PFSK-1 (cell line): ENCODE data around the gene LRRC70.

ENCODE experiments used
- FOXP2 ChIP-seq: optimal IDR thresholded peaks from 2 replicates; pipeline ENCODE3; 2011; ENCODE audit warnings: borderline replicate concordance, control low read depth, inconsistent platforms; ENCODE audit not compliant: insufficient read depth; ENCODE audit errors: extremely low read length, extremely low read depth
- POLR2AphosphoS5 ChIP-seq: IDR thresholded peaks from 2 replicates; pipeline ENCODE4 v1.6.1; 2012; ENCODE audit warnings: low read depth, mild to moderate bottlenecking, control low read depth, low read length, moderate library complexity
- SIN3A ChIP-seq: IDR thresholded peaks from 2 replicates; pipeline ENCODE4 v1.6.1; 2012; ENCODE audit warnings: mild to moderate bottlenecking, low read length, moderate library complexity, borderline replicate concordance; ENCODE audit not compliant: insufficient read depth
- TAF1 ChIP-seq: IDR thresholded peaks from 2 replicates; pipeline ENCODE4 v1.6.1; 2012; ENCODE audit warnings: low read length, control low read depth, borderline replicate concordance; ENCODE audit not compliant: insufficient read depth
- TF ChIP-seq, protein P1 (sequence below), 2 experiments: IDR thresholded peaks; 2 replicates each; pipeline versions ENCODE4 v1.6.1 to v1.8.0; 2011 to 2012; ENCODE audit warnings: low read depth in 2 of 2, low read length in 2 of 2, control low read depth in 1 of 2, inconsistent platforms in 1 of 2, mild to moderate bottlenecking in 1 of 2, moderate library complexity in 1 of 2; ENCODE audit not compliant: insufficient read depth in 1 of 2

Gene LRRC70

DNA sequence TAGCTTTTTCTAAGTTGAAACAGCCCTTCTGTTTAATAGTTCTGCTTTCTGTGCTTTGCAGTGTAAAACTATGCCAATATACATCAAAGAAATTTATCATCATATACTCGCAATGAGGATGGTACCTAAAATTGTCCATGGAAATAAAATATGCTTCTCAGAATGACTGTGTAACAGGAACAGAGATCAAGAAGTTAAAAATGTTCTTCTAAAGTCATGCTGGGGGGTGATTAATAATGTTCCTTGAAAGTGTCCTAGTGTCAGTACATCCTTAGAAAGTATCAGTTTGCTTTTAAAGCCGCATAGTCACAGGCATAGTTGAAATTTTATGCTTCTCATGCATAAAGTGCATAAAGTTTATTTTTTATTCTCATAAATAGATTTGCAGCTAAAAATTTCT lies 4.0 kb upstream of the LRRC70 start:
- TF ChIP-seq TAF1 (no peak), SIN3A (no peak), POLR2AphosphoS5 (no peak), FOXP2 (no peak)
- TF ChIP-seq, protein P1, sequence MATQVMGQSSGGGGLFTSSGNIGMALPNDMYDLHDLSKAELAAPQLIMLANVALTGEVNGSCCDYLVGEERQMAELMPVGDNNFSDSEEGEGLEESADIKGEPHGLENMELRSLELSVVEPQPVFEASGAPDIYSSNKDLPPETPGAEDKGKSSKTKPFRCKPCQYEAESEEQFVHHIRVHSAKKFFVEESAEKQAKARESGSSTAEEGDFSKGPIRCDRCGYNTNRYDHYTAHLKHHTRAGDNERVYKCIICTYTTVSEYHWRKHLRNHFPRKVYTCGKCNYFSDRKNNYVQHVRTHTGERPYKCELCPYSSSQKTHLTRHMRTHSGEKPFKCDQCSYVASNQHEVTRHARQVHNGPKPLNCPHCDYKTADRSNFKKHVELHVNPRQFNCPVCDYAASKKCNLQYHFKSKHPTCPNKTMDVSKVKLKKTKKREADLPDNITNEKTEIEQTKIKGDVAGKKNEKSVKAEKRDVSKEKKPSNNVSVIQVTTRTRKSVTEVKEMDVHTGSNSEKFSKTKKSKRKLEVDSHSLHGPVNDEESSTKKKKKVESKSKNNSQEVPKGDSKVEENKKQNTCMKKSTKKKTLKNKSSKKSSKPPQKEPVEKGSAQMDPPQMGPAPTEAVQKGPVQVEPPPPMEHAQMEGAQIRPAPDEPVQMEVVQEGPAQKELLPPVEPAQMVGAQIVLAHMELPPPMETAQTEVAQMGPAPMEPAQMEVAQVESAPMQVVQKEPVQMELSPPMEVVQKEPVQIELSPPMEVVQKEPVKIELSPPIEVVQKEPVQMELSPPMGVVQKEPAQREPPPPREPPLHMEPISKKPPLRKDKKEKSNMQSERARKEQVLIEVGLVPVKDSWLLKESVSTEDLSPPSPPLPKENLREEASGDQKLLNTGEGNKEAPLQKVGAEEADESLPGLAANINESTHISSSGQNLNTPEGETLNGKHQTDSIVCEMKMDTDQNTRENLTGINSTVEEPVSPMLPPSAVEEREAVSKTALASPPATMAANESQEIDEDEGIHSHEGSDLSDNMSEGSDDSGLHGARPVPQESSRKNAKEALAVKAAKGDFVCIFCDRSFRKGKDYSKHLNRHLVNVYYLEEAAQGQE (IDR thresholded peaks at IDR 0.05; ENCODE audit: insufficient read depth in 1 of 2, low read depth in 2 of 2, low read length in 2 of 2) = no peak

DNA sequence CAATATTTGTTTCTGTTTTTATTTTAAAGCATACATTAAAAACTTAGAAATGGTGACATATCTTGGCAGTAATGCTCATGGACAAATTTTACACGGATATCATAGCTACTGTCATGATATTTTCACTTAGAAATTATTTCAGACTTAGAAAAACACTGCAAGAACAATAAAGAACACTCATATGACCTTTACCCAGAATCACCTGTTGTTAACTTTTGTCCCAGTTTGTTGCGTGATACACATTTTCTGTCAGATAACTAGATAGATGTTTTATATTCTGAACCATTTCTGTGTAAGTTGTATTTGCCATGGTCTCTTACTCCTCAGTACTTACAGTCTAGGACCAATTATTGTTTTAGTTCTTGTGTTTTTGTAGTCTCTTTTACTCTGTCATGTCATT lies 3.6 kb upstream of the LRRC70 start:
- TF ChIP-seq SIN3A (no peak), FOXP2 (no peak), POLR2AphosphoS5 (no peak)
- TF ChIP-seq, protein P1 (IDR thresholded peaks at IDR 0.05; ENCODE audit: insufficient read depth in 1 of 2, low read depth in 2 of 2, low read length in 2 of 2) = no peak

DNA sequence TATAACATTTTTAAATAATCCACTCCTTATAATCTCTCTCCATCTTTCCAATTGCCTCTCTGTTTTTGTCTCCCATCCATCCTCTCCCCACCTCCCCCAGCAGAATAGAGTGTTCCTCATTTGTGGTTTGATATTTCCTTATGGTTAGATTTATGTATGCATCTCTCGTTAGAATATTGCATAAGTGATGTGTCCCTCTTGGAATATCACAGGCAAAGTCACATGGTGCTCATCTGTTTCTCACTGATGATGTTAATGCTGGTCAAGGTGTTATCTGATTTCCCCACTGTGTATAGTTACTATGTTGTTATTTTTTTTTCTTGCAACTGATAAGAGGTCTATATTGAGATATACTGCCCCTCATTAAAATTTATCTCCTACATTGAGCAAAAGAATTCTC lies 3.1 kb upstream of the LRRC70 start:
- TF ChIP-seq POLR2AphosphoS5 (no peak), FOXP2 (no peak), SIN3A (no peak), TAF1 (no peak)
- TF ChIP-seq, protein P1 (IDR thresholded peaks at IDR 0.05; ENCODE audit: insufficient read depth in 1 of 2, low read depth in 2 of 2, low read length in 2 of 2) = no peak

DNA sequence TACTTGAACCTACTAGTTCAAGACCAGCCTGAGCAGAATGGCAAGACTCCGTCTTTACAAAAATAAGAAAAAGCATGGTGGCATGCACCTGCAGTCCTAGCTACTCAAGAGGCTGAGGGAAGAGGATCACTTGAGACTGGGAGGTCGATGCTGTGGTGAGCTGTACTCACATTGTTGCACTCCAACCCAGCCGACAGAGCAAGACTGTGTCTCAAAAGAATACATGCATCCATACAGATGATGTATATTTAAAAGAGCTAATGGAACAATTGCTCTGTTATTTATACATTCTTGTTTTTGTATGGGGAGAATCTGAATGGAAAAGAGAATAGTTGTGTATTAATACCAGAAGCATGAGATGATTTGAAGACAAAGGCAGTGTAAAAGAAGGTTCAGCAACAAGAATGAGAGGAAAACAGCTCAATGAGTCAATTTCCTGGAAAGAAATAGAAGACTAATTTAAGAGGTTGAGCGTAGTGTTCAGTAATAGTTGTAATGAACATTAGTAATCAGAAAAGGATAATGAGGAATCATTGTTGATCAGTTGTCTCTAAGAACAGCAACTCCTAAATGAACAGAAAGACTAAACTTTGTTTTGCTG lies 1.9 kb upstream of the LRRC70 start:
- TF ChIP-seq, protein P1 (IDR thresholded peaks at IDR 0.05; ENCODE audit: insufficient read depth in 1 of 2, low read depth in 2 of 2, low read length in 2 of 2) = no peak
- TF ChIP-seq TAF1 (no peak), FOXP2 (no peak), SIN3A (no peak), POLR2AphosphoS5 (no peak)

DNA sequence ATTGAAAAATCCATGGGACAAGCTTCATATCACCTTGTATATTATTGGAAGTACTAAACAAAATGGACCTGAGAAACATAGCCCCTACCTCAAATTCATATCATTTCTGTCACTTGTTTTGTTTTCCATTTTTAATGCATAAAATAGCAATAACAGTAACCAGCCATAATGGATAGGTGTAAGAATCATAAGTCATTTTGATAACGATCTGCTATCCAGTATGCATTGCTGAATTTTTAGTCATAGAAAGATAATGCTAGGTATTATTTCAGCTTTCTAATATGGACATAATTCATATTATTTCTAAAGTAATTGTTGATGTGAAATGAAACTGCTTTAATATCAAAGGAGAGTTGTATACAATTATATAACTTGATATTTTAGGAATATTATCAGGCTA lies 1.1 kb upstream of the LRRC70 start:
- TF ChIP-seq FOXP2 = no peak
- no peak for TF ChIP-seq TAF1
- TF ChIP-seq, protein P1 (IDR thresholded peaks at IDR 0.05; ENCODE audit: insufficient read depth in 1 of 2, low read depth in 2 of 2, low read length in 2 of 2) = no peak
- TF ChIP-seq SIN3A = no peak
- no peak for TF ChIP-seq POLR2AphosphoS5
